GM19455 (cell line): ENCODE results near the gene LRRC8C.

Experiments used
- ATAC-seq: cut with Tn5 transposase; IDR thresholded peaks from one replicate; pipeline ENCODE4 v1.9.1; 2021; ENCODE audit not compliant: unreplicated experiment

Gene LRRC8C

GRCh38 chr1:89761338-89761737, 128.4 kb downstream of the LRRC8C start:
- no peak for ATAC-seq

DNA sequence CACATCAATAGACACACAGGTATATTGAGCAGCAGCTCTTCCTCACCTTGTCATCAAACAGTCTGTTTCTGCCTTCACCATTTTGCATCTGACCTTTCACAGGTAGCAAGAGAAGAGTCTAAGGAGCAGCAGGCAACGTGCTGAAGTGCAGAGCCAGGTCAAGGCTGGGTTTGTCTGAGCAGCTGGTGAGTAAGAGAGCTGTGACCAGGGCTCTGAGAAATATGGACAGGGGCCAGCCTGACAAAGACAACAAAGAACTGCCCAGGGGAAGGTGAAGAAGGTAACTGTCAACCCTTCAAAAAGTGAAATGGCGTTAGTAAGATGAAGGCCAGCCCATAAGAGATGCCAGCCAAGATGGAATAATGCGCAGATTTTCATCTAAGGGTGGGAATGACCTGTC, 129.0 kb downstream of the LRRC8C start:
- ATAC-seq: no peak

DNA sequence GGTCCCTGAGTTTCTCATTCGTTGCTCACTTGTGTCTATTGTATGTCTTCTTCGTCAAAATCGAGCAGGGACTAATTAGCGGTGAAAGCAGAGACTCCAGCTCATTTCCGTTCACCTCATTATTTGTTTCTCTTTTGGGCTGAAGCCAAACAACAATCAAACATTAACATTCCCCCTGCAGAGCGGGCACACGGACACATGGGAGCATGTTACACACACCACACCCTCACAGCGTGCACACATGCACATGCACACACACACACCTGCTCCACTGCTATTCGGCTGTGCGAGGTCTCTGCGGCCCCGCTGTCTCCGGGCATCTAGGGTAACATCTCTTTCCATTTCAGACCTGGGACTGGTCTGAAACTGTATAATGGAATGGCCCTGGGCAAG, 129.5 kb downstream of the LRRC8C start:
- no peak for ATAC-seq

- peak; percentile 99 for ATAC-seq
Measured at GRCh38 chr1:89762779-89763648, 130.1 kb downstream of the LRRC8C start.

GRCh38 chr1:89763649-89763986, 130.7 kb downstream of the LRRC8C start:
- no peak for ATAC-seq

DNA sequence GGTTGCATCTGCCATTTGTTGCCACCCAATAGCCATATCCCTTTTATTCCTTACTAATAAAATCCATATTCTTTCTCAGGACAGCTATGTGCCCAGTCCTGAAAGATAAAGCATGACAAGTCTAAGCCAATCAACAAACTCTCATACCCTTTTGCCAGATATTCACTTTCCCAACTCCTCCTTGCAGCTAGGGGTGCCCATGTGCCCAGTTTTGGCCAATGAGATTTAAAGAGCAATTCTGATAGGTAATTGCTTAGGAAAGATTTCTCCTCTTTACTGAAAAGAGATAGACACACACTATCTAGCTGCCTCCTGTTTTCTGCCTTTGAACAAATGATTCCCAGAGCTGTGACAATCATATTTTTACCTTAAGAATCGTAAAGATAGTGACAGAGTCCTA, 132.9 kb downstream of the LRRC8C start:
- ATAC-seq: no peak

GRCh38 chr1:89767618-89768017, 134.7 kb downstream of the LRRC8C start:
- no peak for ATAC-seq
